Effector memory CD8-positive, alpha-beta T cell (primary cell): ENCODE measurements around the gene FYN.
"Not testable (repeated sequence)": the region's sequence is repeated elsewhere in the genome, so short reads cannot be mapped to it uniquely, and the experiment has no call there.

ENCODE experiments used
- ATAC-seq: fragments of 150-1000 bp; cut with Tn5 transposase; replicated peaks from 2 replicates; pipeline ENCODE4 v1.10.0; 2021; ENCODE audit warnings: mild to moderate bottlenecking, moderate library complexity
- DNase-seq, 3 experiments: peaks; one replicate each; pipeline ENCODE4 v3.0.0; 2021
- H3K27ac Mint-ChIP-seq, 2 donors: one replicate each; pipeline ENCODE4 v1.8.0; 2022; ENCODE audit warnings: mild to moderate bottlenecking in 2 of 2, mixed read lengths in 2 of 2, moderate library complexity in 2 of 2
- H3K27me3 Mint-ChIP-seq, 2 donors: one replicate each; pipeline ENCODE4 v1.8.0; 2022; ENCODE audit warnings: mixed read lengths in 2 of 2
- H3K36me3 Mint-ChIP-seq: one replicate; pipeline ENCODE4 v1.8.0; 2022; ENCODE audit warnings: mild to moderate bottlenecking, moderate library complexity, mixed read lengths; ENCODE audit not compliant: insufficient read depth
- H3K4me1 Mint-ChIP-seq, 2 donors: one replicate each; pipeline ENCODE4 v1.8.0; 2022; ENCODE audit warnings: low read depth in 2 of 2, mixed read lengths in 2 of 2
- H3K4me3 Mint-ChIP-seq, 2 donors: one replicate each; pipeline ENCODE4 v1.8.0; 2022; ENCODE audit warnings: mild to moderate bottlenecking in 2 of 2, mixed read lengths in 2 of 2, moderate library complexity in 2 of 2
- H3K9me3 Mint-ChIP-seq, 2 donors: one replicate each; pipeline ENCODE4 v1.8.0; 2022; ENCODE audit warnings: mixed read lengths in 2 of 2

Gene FYN

DNA sequence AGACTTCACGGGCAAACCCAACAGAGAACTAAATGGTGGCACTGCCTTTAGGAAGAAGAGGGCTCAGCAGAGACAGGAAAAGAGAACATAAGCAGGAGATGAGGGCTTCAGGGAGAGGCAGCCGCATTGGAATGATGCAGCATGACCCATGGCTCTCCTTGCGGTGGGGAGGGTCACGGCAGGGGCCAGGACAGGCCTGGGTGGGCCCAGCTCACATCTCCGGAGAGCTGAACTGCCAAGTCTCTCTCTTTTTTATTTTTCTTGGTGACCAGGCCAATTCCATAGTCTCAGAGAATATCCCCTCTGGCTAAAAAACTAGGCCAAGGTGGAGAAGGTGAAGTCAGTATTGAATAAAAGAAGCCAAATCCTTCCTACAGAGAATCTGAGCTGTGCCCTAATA is 190.1 kb downstream of the FYN start:
- H3K4me1 Mint-ChIP-seq, result peaks cover 60 to 73% of the 10 kb centered on the region in 2 donors

DNA sequence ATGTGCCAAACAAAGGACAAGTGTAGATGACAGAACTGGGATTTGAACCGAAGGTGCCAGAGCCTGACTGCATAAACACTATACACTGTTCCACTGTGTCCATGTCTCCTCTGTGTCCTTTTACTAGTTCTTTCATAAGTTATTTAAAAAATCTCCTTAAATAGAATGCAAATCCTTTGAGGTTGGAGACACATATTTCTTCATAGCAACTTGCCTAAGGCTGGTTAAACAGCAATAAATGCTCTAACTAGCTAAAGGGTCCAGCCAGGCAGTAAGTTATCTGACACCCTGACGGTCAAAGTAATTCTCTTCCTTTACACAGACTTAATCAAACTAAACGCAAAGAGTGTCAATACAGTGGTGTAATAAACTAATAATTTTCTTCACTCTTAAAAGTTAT is 191.4 kb downstream of the FYN start:
- H3K9me3 Mint-ChIP-seq, result no peaks in the 10 kb centered on the region
- peak overlapping the region; percentile 84 to 95 for H3K27ac Mint-ChIP-seq
- ATAC-seq, result no peak
- no peak for DNase-seq
- peaks cover 69% of the 10 kb centered on the region for H3K36me3 Mint-ChIP-seq
- H3K4me1 Mint-ChIP-seq, result peaks cover 52 to 68% of the 10 kb centered on the region in 2 donors
- H3K27me3 Mint-ChIP-seq, result no peaks in the 10 kb centered on the region
- no peak overlapping the region for H3K4me3 Mint-ChIP-seq

More for the DNA sequence above, 190.1 kb downstream of the FYN start:
- no peaks in the 10 kb centered on the region for H3K27me3 Mint-ChIP-seq
- DNase-seq (no peak), ATAC-seq (no peak)
- H3K9me3 Mint-ChIP-seq, result no peaks in the 10 kb centered on the region
- H3K27ac Mint-ChIP-seq, result peak overlapping the region; percentile 84 to 95
- peaks cover 77% of the 10 kb centered on the region for H3K36me3 Mint-ChIP-seq
- peak overlapping the region; percentile 66 to 73 for H3K4me3 Mint-ChIP-seq

DNA sequence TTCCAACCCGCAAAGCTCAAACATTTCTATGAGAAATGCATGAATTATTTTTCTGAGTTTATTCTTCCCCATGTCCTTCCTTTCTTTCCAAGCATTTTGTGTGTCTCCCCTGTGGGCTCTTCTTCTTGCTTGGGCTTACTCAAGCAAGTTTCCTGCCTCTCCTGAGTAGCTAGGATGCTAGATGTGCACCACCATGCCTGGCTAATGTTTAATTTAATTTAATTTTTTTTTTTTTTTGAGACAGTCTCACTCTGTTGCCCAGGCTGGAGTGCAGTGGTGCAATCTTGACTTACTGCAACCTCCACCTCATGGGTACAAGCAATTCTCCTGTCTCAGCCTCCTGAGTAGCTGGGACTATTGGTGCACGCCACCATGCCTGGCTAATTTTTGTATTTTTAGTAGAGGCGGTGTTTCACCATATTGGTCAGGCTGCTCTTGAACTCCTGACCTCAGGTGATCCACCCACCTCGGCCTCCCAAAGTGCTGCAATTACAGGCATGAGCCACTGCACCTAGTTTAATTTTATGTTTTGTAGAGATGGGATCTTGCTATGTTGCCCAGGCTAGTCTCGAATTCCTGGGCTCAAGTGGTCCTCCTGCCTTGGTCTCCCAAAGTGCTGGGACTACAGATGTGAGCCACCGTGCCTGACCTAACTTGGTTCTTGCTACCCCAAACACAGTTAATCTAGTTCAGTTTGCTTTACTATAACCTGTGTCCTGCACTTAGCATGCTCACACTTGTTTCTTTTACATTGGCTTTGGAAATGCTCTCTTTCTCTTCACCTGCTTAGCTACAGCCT is 192.2 kb downstream of the FYN start:
- Mint-ChIP-seq H3K27ac (peak overlapping the region; percentile 84 to 95), H3K36me3 (peaks cover 68% of the 10 kb centered on the region), H3K4me1 (peaks cover 51 to 67% of the 10 kb centered on the region in 2 donors)
- H3K4me3 Mint-ChIP-seq, H3K27me3 Mint-ChIP-seq, H3K9me3 Mint-ChIP-seq, ATAC-seq, DNase-seq: not testable (repeated sequence)

DNA sequence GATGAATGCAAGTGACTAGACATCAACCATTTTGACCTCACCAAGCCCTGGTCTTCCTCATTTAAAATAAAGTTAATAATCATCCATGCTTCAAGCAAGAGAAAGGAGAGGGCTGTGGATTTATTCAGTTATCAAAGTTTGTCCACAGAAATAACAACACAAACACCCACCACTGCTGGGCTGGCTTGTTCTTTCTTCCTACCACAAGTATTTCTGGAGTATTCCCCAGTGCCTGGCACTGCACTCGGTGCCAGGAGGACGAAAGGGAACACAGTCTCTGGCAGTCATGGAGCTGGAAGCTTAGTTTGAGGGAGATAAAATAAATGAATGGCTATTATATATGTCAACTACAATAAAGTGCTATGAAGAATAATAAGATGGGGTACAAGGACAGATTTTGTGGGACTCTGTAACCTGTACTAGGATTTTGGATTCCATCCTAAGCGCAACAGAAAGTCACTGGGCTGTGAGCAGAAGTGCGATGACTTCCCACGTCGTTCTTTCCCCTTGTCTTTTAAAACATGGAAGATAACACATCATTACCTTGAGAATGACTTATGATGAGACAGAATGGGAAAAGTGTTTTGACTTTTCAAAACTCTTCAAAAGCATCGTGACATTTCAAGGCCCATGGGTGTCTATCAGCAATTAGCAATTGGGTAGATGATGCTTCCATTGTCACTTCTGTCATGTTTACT is 193.1 kb downstream of the FYN start:
- no peak for DNase-seq
- Mint-ChIP-seq H3K9me3 (no peaks in the 10 kb centered on the region), H3K4me1 (peaks cover 46 to 59% of the 10 kb centered on the region in 2 donors)

DNA sequence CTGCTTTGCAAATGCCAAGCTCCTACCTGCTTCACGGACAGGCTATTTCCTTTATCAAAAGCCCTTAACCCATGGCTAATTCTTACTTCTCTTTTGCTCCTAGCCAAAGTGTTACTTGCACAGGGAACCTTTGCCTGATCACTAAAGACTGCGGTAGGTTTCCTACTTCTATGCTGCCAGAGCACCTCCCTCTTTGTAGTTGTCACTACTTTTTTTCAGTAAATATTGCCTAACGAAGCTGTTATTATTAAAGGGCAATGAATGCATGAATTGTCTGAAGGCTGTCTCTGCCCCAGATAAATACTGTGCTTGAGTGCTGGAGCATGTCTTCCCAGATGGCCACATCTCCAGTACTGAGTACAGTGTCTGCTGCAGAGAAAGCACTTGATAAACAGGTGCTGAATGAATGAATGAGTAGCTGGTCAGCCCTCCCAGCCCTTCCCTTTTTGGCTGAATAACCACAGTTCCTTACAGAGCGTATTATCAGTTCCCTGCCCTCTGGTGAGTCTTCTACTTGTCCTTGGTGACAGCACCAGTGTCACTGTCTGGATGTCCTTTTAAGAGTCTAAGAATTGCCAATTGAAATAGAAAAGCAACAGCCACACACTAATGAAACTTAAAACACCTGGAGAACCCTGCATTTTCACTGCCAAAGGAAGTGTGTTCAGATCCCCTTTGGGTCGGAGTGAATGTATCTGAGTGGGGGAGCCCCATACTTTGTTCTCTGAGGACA is 194.0 kb downstream of the FYN start:
- no peak overlapping the region for H3K4me3 Mint-ChIP-seq
- DNase-seq (no peak), ATAC-seq (no peak)
- no peaks in the 10 kb centered on the region for H3K9me3 Mint-ChIP-seq
- H3K27me3 Mint-ChIP-seq, result no peaks in the 10 kb centered on the region
- H3K4me1 Mint-ChIP-seq, result peaks cover 39 to 57% of the 10 kb centered on the region in 2 donors
- peaks cover 66% of the 10 kb centered on the region for H3K36me3 Mint-ChIP-seq
- H3K27ac Mint-ChIP-seq, result peak overlapping the region; percentile 32 to 38

More for the DNA sequence above, 193.1 kb downstream of the FYN start:
- H3K27ac Mint-ChIP-seq, result peak overlapping the region; percentile 32 to 84
- no peak overlapping the region for H3K4me3 Mint-ChIP-seq
- peaks cover 71% of the 10 kb centered on the region for H3K36me3 Mint-ChIP-seq
- H3K27me3 Mint-ChIP-seq, result no peaks in the 10 kb centered on the region
- ATAC-seq, result no peak

DNA sequence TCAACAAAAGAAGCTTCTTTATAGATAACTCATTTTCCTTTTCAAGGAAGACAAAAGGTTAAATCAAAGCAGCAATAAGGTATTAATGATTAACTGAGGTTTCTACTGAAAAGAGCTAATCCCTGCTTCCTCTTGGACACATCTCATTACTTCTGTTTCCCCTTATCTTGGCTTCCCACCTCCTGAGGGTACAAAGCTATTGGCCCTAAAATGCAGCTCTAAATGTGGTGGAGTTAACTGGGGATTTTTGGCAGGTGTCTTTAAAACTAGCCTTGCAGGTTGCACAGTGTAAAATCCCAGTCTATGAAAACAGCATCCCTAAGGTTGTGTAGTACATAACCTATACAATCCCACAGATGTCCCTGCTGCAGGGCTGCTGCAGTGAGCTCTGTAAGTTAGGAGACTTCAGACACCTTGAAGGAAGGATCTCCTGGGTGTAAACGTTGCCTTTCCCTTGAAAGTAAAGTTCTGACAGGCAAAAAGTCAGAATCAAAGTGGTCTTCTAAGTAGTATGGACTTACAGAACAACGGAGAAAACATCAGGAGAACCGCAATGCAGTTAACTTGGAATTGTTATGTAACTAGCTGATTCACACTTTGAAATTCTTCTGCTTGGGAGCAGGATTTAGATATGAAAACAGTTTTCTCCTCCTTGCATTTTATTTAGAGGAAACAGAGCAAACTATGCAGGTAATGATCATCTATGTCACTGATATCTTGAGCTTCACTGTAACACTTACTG is 195.8 kb downstream of the FYN start:
- H3K27ac Mint-ChIP-seq, result no peak overlapping the region
- peaks cover 24 to 46% of the 10 kb centered on the region in 2 donors for H3K4me1 Mint-ChIP-seq
- H3K9me3 Mint-ChIP-seq, result no peaks in the 10 kb centered on the region
- H3K4me3 Mint-ChIP-seq, result no peak overlapping the region
- H3K36me3 Mint-ChIP-seq, result peaks cover 66% of the 10 kb centered on the region
- DNase-seq, result no peak
- no peaks in the 10 kb centered on the region for H3K27me3 Mint-ChIP-seq
- ATAC-seq, result no peak

DNA sequence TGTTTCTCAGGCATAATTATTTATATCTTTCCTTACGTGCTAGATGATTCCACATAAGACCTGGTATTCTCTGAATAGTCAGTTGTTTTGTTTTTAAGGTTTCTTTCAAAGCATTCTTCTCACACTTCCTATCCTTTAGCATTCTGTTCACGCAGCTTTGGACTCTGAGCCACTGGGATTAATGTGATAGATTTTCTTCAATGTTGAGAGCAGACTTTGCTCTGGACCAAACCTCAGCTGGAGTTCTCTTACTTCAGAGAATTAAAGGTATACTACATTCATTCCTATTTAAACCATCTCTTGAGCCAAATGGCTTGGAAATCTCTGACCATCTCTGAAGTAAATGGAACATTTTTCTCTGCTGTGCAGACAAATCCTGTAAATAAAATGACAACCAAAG is 196.9 kb downstream of the FYN start:
- H3K4me1 Mint-ChIP-seq, result peaks cover 16 to 36% of the 10 kb centered on the region in 2 donors

DNA sequence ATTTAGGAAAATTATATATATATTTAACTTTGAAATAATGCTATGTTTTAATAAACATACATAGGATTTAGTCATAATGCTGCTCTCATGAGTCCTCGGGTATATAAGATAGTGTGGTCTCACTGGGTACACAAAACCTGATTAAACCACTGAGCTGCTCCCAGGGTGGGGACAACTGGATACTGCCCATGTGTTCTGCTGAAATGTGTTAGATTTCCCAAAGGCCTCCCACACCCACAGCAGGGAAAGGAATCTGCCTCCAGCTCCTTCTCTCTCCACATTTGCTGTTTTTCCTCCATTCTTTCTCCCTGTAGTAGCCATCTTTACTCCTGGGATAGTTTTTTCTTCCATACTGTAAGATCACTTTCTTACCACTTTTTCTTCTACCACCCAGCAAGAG is 198.4 kb downstream of the FYN start:
- ATAC-seq (no peak), DNase-seq (no peak)
- peaks cover 73% of the 10 kb centered on the region for H3K36me3 Mint-ChIP-seq
- H3K4me1 Mint-ChIP-seq, result peaks cover 13 to 35% of the 10 kb centered on the region in 2 donors
- no peak overlapping the region for H3K4me3 Mint-ChIP-seq
- peak overlapping the region; percentile 45 to 80 for H3K27ac Mint-ChIP-seq
- H3K9me3 Mint-ChIP-seq, result no peaks in the 10 kb centered on the region
- H3K27me3 Mint-ChIP-seq, result no peaks in the 10 kb centered on the region

More for the DNA sequence above, 196.9 kb downstream of the FYN start:
- ATAC-seq (no peak), DNase-seq (no peak)
- peak overlapping the region in 1 of 2 donors; percentile 25 for H3K27ac Mint-ChIP-seq
- H3K36me3 Mint-ChIP-seq, result peaks cover 69% of the 10 kb centered on the region
- no peak overlapping the region for H3K4me3 Mint-ChIP-seq
- H3K9me3 Mint-ChIP-seq, result no peaks in the 10 kb centered on the region
- no peaks in the 10 kb centered on the region for H3K27me3 Mint-ChIP-seq

DNA sequence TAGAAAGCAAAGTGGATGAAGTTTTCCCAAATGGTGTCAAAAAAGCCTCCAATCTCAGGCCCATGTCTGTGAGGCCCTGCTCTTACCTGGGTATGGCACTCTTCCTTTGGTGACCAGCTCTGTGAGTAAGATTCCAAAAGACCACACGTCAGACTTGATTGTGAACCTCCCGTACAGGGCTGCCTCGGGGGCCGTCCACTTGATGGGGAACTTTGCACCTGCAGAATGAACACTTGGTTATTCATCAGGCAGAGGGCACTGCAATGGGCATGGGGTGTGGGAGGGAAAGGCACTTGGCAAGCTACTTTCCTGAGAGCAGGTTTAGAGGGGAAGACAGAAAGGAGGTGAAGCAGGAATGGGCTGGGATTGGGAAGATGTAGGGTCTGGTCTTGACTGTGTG is 198.8 kb downstream of the FYN start:
- Mint-ChIP-seq H3K4me3 (no peak overlapping the region), H3K27me3 (no peaks in the 10 kb centered on the region), H3K4me1 (peaks cover 13 to 36% of the 10 kb centered on the region in 2 donors), H3K27ac (peak overlapping the region; percentile 45 to 80), H3K9me3 (no peaks in the 10 kb centered on the region), H3K36me3 (peaks cover 77% of the 10 kb centered on the region)
- DNase-seq, result no peak
- no peak for ATAC-seq

DNA sequence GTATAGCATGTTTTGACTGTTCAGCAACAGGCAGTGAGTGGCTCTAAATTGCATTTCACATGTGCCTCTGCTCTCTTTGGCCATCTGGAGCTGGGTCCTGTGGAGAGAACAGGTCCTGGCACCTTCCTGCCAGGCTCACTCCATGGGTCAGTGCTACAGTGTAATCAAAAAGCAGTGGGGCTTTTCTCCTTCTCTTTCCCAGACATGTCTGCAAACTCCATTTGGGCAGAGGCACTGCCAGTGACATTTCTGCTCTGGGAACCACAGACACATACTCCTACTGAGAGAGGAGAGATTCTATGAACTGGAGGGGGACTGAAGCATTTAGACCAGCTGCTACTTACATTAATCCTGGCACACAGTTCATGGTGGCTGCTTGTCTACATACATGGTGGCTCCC is 199.3 kb downstream of the FYN start:
- peak overlapping the region; percentile 45 to 58 for H3K27ac Mint-ChIP-seq
- H3K9me3 Mint-ChIP-seq, result no peaks in the 10 kb centered on the region
- peaks cover 11 to 32% of the 10 kb centered on the region in 2 donors for H3K4me1 Mint-ChIP-seq
- peaks cover 81% of the 10 kb centered on the region for H3K36me3 Mint-ChIP-seq
- H3K27me3 Mint-ChIP-seq, result no peaks in the 10 kb centered on the region
- DNase-seq, result no peak
- ATAC-seq, result no peak
- H3K4me3 Mint-ChIP-seq, result no peak overlapping the region

DNA sequence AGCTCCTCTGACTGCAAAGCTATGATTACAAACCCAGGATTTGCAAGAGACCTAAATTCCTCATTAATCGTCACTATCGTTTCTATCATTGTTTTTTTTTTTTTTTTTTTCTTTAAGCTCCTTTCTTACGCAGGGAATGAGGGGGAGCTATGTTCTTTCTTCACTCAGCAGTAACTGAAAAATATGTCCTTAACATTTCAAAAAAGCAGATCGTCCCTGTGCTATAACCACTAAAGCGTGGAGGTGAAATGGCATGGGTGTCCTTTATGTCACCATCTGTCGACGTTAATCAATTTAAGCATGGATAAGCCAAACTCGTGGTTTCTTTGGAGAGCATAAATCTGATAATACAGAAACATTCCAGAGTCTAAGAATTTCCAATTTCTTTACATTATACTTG is 199.7 kb downstream of the FYN start:
- DNase-seq (no peak), ATAC-seq (no peak)
- Mint-ChIP-seq H3K9me3 (no peaks in the 10 kb centered on the region), H3K4me1 (peaks cover 8 to 30% of the 10 kb centered on the region in 2 donors), H3K36me3 (peaks cover 81% of the 10 kb centered on the region), H3K27me3 (no peaks in the 10 kb centered on the region), H3K27ac (peak overlapping the region; percentile 45 to 58), H3K4me3 (no peak overlapping the region)

DNA sequence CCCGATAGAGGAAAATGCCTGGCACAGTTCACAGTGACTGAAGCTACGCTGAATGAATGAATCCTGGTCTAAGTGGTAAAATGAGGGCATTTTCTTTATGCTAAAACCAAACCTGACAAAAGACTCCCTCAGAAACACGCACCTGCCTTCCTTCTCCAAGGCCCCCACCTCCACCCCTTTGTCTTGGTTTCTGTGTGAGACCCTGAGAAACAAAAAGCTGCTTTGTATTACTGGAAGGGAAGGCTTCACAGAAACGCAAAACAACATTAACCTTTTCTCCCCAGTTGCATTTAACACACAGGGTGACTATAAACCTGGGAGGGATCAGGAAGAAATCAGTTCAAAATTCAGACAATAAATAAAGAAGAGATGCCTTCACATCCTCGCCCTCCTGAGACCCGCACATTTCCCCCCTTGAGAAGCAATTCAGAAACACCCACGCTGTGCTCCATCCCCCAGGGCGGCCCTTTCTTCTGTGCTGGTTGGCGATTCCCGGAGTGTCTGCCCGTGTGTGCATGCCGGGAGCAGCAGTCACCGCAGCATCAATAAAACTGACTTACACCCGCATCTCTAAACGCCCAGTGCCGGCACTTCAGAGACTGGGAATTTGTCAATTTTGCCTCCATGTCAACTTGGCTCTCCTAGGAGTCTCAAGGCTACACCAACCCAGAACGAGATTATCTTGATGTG is 200.3 kb downstream of the FYN start:
- Mint-ChIP-seq H3K27me3 (no peaks in the 10 kb centered on the region), H3K4me3 (no peak overlapping the region), H3K36me3 (peaks cover 86% of the 10 kb centered on the region), H3K4me1 (peaks cover 11 to 30% of the 10 kb centered on the region in 2 donors), H3K27ac (peak overlapping the region; percentile 45 to 58), H3K9me3 (no peaks in the 10 kb centered on the region)
- DNase-seq (no peak), ATAC-seq (no peak)
